SK-N-MC (cell line): ENCODE measurements around the gene DHRS4L2.
"Not testable (repeated sequence)": the region's sequence is repeated elsewhere in the genome, so short reads cannot be mapped to it uniquely, and the experiment has no call there.

Source experiments
- EZH2 ChIP-seq: fragments of 200-600 bp; sonication (generic); IDR thresholded peaks from one replicate; pipeline ENCODE4 v1.6.1; 2017; ENCODE audit warnings: antibody characterized with exemption
- POLR2AphosphoS5 ChIP-seq: IDR thresholded peaks from 2 replicates; pipeline ENCODE4 v1.6.1; 2012; ENCODE audit warnings: mild to moderate bottlenecking, low read depth, low read length, borderline replicate concordance

GRCh38 chr14:24029687-24030086, 41.0 kb downstream of the DHRS4L2 start:
- TF ChIP-seq POLR2AphosphoS5, EZH2: not testable (repeated sequence)
